GM12865 (cell line): ENCODE results near the gene NEDD4L.

Source experiments
- DNase-seq: peaks from one replicate; pipeline ENCODE4 v3.0.0; 2010; ENCODE audit warnings: low read depth
- H3K4me3 ChIP-seq: 2 replicates; pipeline ENCODE4 v1.5.1; 2011; ENCODE audit warnings: mild to moderate bottlenecking, low read depth, low read length, control low read depth
- CTCF ChIP-seq: IDR thresholded peaks from 2 replicates; pipeline ENCODE4 v1.5.1; 2011; ENCODE audit warnings: low read length, control low read depth, low read depth, inconsistent platforms; ENCODE audit not compliant: insufficient read depth; ENCODE audit errors: missing control alignments

Gene NEDD4L

GRCh38 chr18:58307441-58307840 lies 263.4 kb downstream of the NEDD4L start:
- no peak for DNase-seq
- no peak for TF ChIP-seq CTCF
- H3K4me3 ChIP-seq, result no peak overlapping the region

- no peak for DNase-seq
- TF ChIP-seq CTCF, result no peak
- no peak overlapping the region for H3K4me3 ChIP-seq
Observed at GRCh38 chr18:58308463-58308862, 264.4 kb downstream of the NEDD4L start.

GRCh38 chr18:58309099-58309498 lies 265.1 kb downstream of the NEDD4L start:
- no peak for TF ChIP-seq CTCF
- H3K4me3 ChIP-seq, result no peak overlapping the region
- DNase-seq, result no peak

- no peak for TF ChIP-seq CTCF
- no peak overlapping the region for H3K4me3 ChIP-seq
- DNase-seq, result no peak
Observed at GRCh38 chr18:58309610-58310239, 265.7 kb downstream of the NEDD4L start.

GRCh38 chr18:58310517-58310916 lies 266.5 kb downstream of the NEDD4L start:
- DNase-seq, result no peak
- no peak overlapping the region for H3K4me3 ChIP-seq
- no peak for TF ChIP-seq CTCF

- H3K4me3 ChIP-seq, result no peak overlapping the region
- TF ChIP-seq CTCF, result no peak
- no peak for DNase-seq
Observed at GRCh38 chr18:58311390-58311789, 267.4 kb downstream of the NEDD4L start.

- no peak for DNase-seq
- H3K4me3 ChIP-seq, result no peak overlapping the region
- TF ChIP-seq CTCF, result no peak
Observed at GRCh38 chr18:58313491-58314032, 269.5 kb downstream of the NEDD4L start.
